ENCODE measurements around the gene IL27RA.

DNA sequence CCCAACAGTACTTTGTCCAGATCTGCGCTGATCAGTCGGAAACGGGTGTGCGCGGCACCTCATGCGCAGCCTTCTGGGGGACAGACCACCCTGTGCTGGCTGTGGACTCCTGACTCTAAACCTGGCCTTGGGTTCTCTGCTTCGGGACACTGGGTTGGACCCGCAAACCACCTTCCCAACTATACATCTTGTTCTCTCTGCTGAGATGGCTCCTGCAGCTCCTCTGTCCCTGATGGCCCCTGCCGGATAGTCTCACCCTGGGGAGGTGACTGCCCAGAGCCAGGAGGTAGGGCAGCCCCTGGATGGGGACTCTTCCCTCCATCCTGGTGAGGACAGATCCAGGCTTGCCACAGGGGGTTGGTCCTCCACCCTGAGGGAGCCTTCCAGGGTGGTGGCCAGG lies 48.8 kb upstream of the IL27RA start:
- TF ChIP-seq, protein P1, sequence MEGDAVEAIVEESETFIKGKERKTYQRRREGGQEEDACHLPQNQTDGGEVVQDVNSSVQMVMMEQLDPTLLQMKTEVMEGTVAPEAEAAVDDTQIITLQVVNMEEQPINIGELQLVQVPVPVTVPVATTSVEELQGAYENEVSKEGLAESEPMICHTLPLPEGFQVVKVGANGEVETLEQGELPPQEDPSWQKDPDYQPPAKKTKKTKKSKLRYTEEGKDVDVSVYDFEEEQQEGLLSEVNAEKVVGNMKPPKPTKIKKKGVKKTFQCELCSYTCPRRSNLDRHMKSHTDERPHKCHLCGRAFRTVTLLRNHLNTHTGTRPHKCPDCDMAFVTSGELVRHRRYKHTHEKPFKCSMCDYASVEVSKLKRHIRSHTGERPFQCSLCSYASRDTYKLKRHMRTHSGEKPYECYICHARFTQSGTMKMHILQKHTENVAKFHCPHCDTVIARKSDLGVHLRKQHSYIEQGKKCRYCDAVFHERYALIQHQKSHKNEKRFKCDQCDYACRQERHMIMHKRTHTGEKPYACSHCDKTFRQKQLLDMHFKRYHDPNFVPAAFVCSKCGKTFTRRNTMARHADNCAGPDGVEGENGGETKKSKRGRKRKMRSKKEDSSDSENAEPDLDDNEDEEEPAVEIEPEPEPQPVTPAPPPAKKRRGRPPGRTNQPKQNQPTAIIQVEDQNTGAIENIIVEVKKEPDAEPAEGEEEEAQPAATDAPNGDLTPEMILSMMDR (conservative IDR thresholded peaks at IDR 0.05), result no peak
- no peak for TF ChIP-seq EZH2 (IDR thresholded peaks at IDR 0.05; ENCODE audit: low read depth)
